Measurements from ENCODE around the gene CCDC121. TPM values are rescaled to one million over a fixed set of nuclear protein-coding genes. Genes with fewer than 3 reads are reported as not detected.
A peak's percentile ranks its signal among the peaks of the same experiment; 100 is the strongest.

CCDC121 gene
- total and polyA plus RNA-seq, 2 experiments from 2014 or later, result 2.7 to 4.4 TPM

GRCh38 chr2:27584597-27584996 lies 44.2 kb downstream of the CCDC121 start:
- Histone ChIP-seq H2AFZ (no peak overlapping the region), H3K36me3 (replicated peaks; ENCODE audit: insufficient read depth, low read depth) (no peaks in the 10 kb centered on the region), H3K4me2 (peak overlapping the region; percentile 94), H3K4me3 (no peak overlapping the region), H3K9me2 (replicated peaks; ENCODE audit: insufficient read depth) (no peaks in the 10 kb centered on the region), H3K4me1 (ENCODE audit: insufficient read depth) (peaks cover 15% of the 10 kb centered on the region), H3K27me3 (no peaks in the 10 kb centered on the region), H3K79me2 (peaks cover 64% of the 10 kb centered on the region), H3K9me3 (ENCODE audit: low read depth) (no peaks in the 10 kb centered on the region), H4K20me1 (ENCODE audit: insufficient read depth, poor library complexity, severe bottlenecking) (peaks cover 4% of the 10 kb centered on the region), H3K27ac (no peak overlapping the region)
- TF ChIP-seq EZH2 (IDR thresholded peaks at IDR 0.05; ENCODE audit: borderline replicate concordance) (no peak), EZH2phosphoT487 (IDR thresholded peaks at IDR 0.05; ENCODE audit: low read depth, severe bottlenecking, unreplicated experiment) (no peak), CTCF (IDR thresholded peaks at IDR 0.05; ENCODE audit: poor library complexity) (no peak)
- 87% methylated on average over 3 of the region's 3 CpGs for WGBS (ENCODE audit: low lambda C conversion rate, missing lambda C conversion rate)
- no peak for DNase-seq (ENCODE audit: low spot score)

DNA sequence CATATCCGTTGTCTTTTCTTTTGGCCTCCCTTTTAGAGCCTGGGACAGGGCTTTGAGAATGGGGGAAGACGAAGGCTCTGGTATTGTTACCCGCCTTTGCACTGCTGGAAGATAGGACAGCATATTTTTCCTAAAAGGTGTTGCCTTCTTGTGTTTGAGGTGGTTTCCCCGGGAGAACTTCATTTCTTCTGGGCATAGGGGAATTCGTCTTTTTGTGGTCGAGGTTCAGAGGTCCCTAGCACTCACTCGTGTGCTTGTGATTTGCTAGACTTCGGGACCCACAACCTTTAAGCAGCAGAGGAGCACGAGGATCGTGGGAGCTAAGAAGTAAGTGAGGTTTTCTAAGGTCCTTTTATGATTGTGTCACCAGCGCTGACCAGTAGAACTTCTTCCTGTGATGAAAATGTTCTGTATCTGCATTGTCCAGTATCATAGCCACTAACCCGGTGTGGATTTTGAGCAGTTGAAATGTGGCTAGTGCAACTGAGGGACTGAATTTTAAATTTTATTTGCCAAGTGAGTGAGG lies 45.4 kb downstream of the CCDC121 start:
- Histone ChIP-seq H4K20me1 (ENCODE audit: insufficient read depth, poor library complexity, severe bottlenecking) (peaks cover 4% of the 10 kb centered on the region), H3K4me2 (peak overlapping the region; percentile 94), H3K9me2 (replicated peaks; ENCODE audit: insufficient read depth) (no peaks in the 10 kb centered on the region), H2AFZ (peak overlapping the region; percentile 52), H3K4me1 (ENCODE audit: insufficient read depth) (peaks cover 15% of the 10 kb centered on the region), H3K79me2 (peaks cover 53% of the 10 kb centered on the region), H3K27me3 (no peaks in the 10 kb centered on the region), H3K4me3 (peak overlapping the region; percentile 77), H3K36me3 (replicated peaks; ENCODE audit: insufficient read depth, low read depth) (no peaks in the 10 kb centered on the region), H3K9me3 (ENCODE audit: low read depth) (peaks cover 3% of the 10 kb centered on the region), H3K27ac (peak overlapping the region; percentile 76)
- 7% methylated on average over 12 of the region's 12 CpGs for WGBS (ENCODE audit: low lambda C conversion rate, missing lambda C conversion rate)
- TF ChIP-seq CTCF (IDR thresholded peaks at IDR 0.05; ENCODE audit: poor library complexity) (no peak), EZH2phosphoT487 (IDR thresholded peaks at IDR 0.05; ENCODE audit: low read depth, severe bottlenecking, unreplicated experiment) (no peak), EZH2 (IDR thresholded peaks at IDR 0.05; ENCODE audit: borderline replicate concordance) (no peak)
- peak; percentile 6 for DNase-seq (ENCODE audit: low spot score)

DNA sequence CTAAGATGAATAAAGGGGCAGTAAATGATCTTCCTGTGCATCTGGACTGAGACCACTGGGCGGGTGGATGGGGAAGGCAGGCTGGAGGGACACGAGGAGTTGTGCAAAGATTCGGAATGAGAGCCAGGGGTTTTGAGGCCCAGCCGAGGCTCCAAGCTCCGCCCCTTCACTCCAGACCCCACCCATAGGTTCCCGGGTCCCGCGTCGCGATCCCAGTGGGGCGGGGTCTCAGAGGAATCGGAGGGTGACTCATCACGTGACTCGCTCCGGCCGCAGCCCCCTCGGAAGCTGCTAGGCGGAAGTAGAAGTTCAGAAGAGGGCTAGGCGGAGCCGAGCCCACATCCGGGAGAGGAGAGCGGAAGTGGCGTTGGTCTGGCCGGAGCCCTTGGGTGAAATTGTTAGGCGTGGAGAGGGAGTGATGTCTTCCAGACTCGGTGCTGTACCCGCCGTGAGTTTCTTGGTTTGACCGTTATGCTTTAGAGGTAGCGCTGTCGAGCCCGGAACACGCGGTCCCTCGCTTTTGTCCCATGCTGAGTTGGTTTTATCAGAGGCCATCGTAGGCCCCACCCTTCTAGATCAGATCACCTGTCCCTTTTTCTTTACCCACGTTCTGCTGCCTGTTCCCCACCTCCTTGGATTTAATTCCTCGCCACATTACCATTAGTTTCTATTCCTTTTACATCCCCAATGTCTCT lies 46.0 kb downstream of the CCDC121 start, which contains the start of gene ZNF512:
TSS of gene ZNF512 (plus strand) at position 348 of the 695 bp plus-strand sequence. CDS start at position 419, 71 bp downstream.
- TF ChIP-seq EZH2phosphoT487 (IDR thresholded peaks at IDR 0.05; ENCODE audit: low read depth, severe bottlenecking, unreplicated experiment) (no peak), CTCF (IDR thresholded peaks at IDR 0.05; ENCODE audit: poor library complexity) (no peak), EZH2 (IDR thresholded peaks at IDR 0.05; ENCODE audit: borderline replicate concordance) (no peak)
- Histone ChIP-seq H2AFZ (peak within 1 kb of the TSS; percentile 94), H3K27ac (peak within 1 kb of the TSS; percentile 80), H3K36me3 (replicated peaks; ENCODE audit: insufficient read depth, low read depth) (no peaks in the 10 kb centered on the region), H3K9me2 (replicated peaks; ENCODE audit: insufficient read depth) (no peaks in the 10 kb centered on the region), H3K9me3 (ENCODE audit: low read depth) (peaks cover 3% of the 10 kb centered on the region), H4K20me1 (ENCODE audit: insufficient read depth, poor library complexity, severe bottlenecking) (peaks cover 4% of the 10 kb centered on the region), H3K4me2 (peak within 1 kb of the TSS; percentile 94), H3K4me3 (peak within 1 kb of the TSS; percentile 77), H3K4me1 (ENCODE audit: insufficient read depth) (peaks cover 15% of the 10 kb centered on the region), H3K27me3 (no peaks in the 10 kb centered on the region), H3K79me2 (peaks cover 47% of the 10 kb centered on the region)
- peak; percentile 96 for DNase-seq (ENCODE audit: low spot score)
- 1% methylated on average over 36 of the region's 38 CpGs for WGBS (ENCODE audit: low lambda C conversion rate, missing lambda C conversion rate)

All from hepatocyte (in vitro differentiated cells).